IPS-15b (cell line): ENCODE measurements around the gene ATXN1.
"Not testable (repeated sequence)": the region's sequence is repeated elsewhere in the genome, so short reads cannot be mapped to it uniquely, and the experiment has no call there.

Experiments
- H3K27me3 ChIP-seq: one replicate; pipeline ENCODE4 v1.6.1; 2013; ENCODE audit warnings: low read length; ENCODE audit not compliant: control insufficient read depth, insufficient read depth
- H3K36me3 ChIP-seq: one replicate; pipeline ENCODE4 v1.6.1; 2013; ENCODE audit warnings: low read length; ENCODE audit not compliant: control insufficient read depth, insufficient read depth
- H3K4me1 ChIP-seq: one replicate; pipeline ENCODE4 v1.6.1; 2013; ENCODE audit warnings: mild to moderate bottlenecking, low read length; ENCODE audit not compliant: control insufficient read depth, insufficient read depth
- H3K4me3 ChIP-seq: one replicate; pipeline ENCODE4 v1.5.1; 2013; ENCODE audit warnings: low read depth, low read length
- H3K9ac ChIP-seq: one replicate; pipeline ENCODE4 v1.6.1; 2013; ENCODE audit warnings: low read depth, mild to moderate bottlenecking, low read length
- H3K9me3 ChIP-seq: one replicate; pipeline ENCODE4 v1.6.1; 2013; ENCODE audit warnings: mild to moderate bottlenecking, low read length; ENCODE audit not compliant: control insufficient read depth, insufficient read depth

The ATXN1 gene

DNA sequence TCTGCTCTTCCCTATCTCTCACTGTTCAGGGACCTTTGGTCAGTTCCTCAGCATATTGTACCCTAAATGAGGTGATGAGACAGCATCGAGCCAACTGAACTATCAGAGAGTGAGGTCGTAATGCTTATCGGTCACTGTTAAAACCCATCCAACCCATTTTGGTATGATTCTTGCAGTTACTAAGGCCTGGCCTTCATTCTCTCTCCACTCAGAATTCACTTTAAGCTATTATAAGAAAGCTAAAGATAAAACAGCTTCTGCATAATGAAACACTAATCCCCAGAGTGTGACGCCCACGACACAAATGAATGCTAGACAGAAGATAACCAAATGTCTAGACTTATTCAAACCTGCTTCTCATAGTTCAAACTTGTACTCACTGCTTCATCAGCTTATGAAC lies 347.1 kb downstream of the ATXN1 start:
- Histone ChIP-seq H3K9me3 (no peaks in the 10 kb centered on the region), H3K4me3 (no peak overlapping the region), H3K9ac (no peak overlapping the region), H3K36me3 (no peaks in the 10 kb centered on the region), H3K27me3 (no peaks in the 10 kb centered on the region), H3K4me1 (peaks cover 3% of the 10 kb centered on the region)

- Histone ChIP-seq H3K4me1 (peaks cover 3% of the 10 kb centered on the region), H3K9ac (no peak overlapping the region), H3K36me3 (no peaks in the 10 kb centered on the region), H3K9me3 (no peaks in the 10 kb centered on the region), H3K4me3 (no peak overlapping the region), H3K27me3 (no peaks in the 10 kb centered on the region)
Observed at GRCh38 chr6:16413399-16413798, 347.9 kb downstream of the ATXN1 start.

DNA sequence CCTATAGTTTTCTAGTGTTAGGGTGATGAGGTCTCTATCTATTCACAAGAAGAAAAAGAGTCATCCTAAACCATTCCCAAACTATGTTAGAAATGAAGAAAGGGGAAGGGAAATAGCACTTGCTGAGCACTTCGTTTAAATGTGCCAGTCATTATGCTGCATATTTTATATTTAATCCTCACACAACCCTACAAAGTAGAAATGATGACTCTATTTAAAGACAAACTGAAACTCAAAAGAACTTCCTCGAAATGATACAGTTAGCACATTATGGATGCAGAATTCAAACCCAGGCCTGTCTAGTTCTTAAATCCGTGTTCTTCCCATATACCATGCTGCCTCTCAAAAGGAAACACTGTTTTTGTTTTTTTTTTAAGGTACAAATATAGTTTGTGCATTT lies 348.3 kb downstream of the ATXN1 start:
- H3K36me3 ChIP-seq: no peaks in the 10 kb centered on the region
- no peaks in the 10 kb centered on the region for H3K27me3 ChIP-seq
- H3K4me3 ChIP-seq: no peak overlapping the region
- no peaks in the 10 kb centered on the region for H3K9me3 ChIP-seq
- peaks cover 3% of the 10 kb centered on the region for H3K4me1 ChIP-seq
- no peak overlapping the region for H3K9ac ChIP-seq

- peaks cover 3% of the 10 kb centered on the region for H3K4me1 ChIP-seq
Observed at GRCh38 chr6:16412171-16412570, 349.1 kb downstream of the ATXN1 start.

DNA sequence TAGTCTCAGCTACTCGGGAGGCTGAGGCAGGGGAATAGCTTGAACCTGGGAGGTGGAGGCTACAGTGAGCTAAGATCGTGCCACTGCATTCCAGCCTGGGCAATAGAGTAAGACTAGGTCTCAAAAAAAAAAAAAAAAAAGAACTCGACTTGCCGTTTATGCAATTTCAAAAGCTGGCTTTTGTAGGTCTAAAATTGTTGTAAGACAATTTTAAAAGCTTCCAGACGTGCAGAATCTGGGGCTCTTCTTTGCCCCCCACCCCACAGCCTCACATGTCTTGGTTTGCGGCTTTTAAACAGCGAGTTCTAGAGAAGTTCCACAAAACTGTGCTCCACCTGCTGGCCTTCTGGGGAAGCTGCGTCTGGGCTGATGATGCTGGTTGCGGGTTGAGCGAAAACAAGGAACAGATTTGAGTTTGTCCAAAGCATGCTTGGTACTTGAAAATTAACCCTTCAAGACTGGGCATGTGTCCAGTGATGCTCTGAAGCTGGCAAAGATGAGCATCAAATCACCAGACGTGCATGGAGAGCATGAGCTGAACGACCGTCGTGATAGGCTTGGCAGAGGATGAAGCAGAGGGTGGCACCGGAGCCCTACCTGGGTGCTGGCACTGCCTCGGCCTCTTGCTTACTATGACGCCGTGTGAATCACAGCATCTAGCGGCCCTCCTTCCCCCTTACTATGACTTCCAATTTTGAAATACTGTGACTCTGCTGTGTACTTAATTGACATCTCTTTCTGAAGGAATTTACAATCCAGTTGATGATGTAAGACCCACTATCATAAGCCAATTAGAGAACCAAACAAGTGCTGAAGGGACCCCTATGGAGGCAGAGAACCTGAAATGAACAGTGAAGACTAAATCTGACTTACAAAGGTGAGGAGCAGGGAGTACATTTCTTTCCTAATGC lies 351.5 kb downstream of the ATXN1 start:
- Histone ChIP-seq H3K36me3 (no peaks in the 10 kb centered on the region), H3K9me3 (no peaks in the 10 kb centered on the region), H3K4me1 (peaks cover 3% of the 10 kb centered on the region), H3K9ac (no peak overlapping the region), H3K4me3 (no peak overlapping the region), H3K27me3 (no peaks in the 10 kb centered on the region)

More at GRCh38 chr6:16412171-16412570, 349.1 kb downstream of the ATXN1 start:
- no peaks in the 10 kb centered on the region for H3K9me3 ChIP-seq
- no peak overlapping the region for H3K4me3 ChIP-seq
- no peak overlapping the region for H3K9ac ChIP-seq
- no peaks in the 10 kb centered on the region for H3K36me3 ChIP-seq
- H3K27me3 ChIP-seq: no peaks in the 10 kb centered on the region

DNA sequence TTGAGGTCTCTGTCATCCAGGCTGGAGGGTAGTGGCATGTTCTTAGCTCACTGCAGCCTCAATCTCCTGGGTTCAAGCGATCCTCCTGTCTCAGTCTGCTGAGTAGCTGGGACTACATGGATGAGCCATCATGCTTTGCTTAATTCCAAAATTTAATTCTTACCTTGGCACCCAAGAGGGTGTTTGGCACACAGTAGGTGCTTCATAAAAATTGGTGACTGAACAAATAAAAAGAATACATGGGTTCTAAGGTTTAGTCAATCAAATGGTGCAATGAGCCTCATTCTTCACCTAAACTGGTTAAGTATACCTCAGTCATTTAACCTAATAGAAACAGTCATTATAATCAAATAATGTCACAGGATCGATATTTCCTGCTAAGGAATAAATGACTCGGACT lies 352.5 kb downstream of the ATXN1 start:
- Histone ChIP-seq H3K9me3 (no peaks in the 10 kb centered on the region), H3K27me3 (no peaks in the 10 kb centered on the region), H3K4me1 (peaks cover 3% of the 10 kb centered on the region), H3K4me3 (no peak overlapping the region), H3K36me3 (no peaks in the 10 kb centered on the region), H3K9ac (no peak overlapping the region)

DNA sequence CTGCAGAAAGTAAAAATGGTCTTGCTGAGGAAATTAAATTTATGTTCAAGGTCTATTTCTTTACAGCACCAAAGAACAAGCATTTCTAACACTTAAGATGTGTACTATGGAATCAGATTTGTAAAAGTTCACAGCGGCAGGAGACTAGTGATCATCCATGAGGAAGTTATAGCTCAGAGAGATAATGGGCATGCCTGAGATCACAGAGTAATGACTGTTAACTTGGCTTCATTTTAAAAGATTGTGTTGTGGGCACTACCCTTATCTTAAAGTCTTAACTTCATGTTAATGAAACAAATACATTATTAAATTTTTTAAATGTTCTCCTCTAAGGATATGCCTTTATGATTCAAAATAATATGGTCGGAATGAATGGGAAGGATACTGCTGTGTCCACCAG lies 354.3 kb downstream of the ATXN1 start:
- Histone ChIP-seq H3K27me3 (no peaks in the 10 kb centered on the region), H3K9ac (no peak overlapping the region), H3K4me3 (no peak overlapping the region), H3K4me1 (peaks cover 3% of the 10 kb centered on the region), H3K9me3 (no peaks in the 10 kb centered on the region), H3K36me3 (no peaks in the 10 kb centered on the region)

DNA sequence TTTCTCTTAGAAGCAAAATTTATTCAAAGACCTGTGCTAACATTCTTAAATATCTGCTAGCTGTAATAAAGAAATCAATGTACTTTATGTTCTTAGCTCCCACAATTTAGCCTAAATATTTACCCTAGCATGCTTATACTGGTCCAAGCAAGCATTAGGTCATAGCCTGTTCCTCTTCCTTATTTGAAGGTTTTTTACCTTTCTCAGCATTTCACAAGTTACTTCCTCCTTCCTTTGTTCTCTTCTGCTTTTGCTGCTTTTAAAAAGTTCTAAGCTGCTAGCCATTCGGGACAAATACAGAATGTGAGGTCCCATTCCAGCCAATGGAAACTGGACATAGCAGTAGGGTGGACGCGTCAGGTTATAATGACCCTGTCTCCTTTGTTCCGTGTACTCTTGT lies 354.7 kb downstream of the ATXN1 start:
- not testable (repeated sequence) for H3K4me3 ChIP-seq, H3K4me1 ChIP-seq

GRCh38 chr6:16405375-16405774 lies 355.9 kb downstream of the ATXN1 start:
- Histone ChIP-seq H3K27me3 (no peaks in the 10 kb centered on the region), H3K36me3 (no peaks in the 10 kb centered on the region), H3K4me1 (peaks cover 3% of the 10 kb centered on the region), H3K4me3 (no peak overlapping the region), H3K9ac (no peak overlapping the region), H3K9me3 (no peaks in the 10 kb centered on the region)

More for the DNA sequence above, 354.7 kb downstream of the ATXN1 start:
- not testable (repeated sequence) for H3K36me3 ChIP-seq, H3K9me3 ChIP-seq, H3K9ac ChIP-seq, H3K27me3 ChIP-seq

DNA sequence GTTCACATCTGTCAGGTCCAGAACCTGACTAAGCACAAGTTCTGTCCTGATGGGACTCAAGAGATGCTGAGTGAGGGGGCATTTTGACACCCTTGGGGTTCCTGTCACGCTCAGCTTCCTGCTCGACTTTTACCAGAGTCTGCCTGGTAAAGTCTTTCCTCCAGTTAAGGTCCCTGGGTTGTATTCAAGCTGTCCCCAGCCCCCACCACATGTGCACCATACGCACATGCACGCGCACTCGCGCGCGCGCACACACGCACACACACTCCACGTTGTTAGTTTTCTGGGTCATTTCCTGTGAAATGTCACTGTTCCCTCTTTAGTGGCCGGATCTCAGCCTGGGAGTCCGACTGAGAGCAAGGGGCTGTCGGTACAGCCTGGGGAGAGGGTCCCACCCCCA lies 356.8 kb downstream of the ATXN1 start:
- Histone ChIP-seq H3K36me3 (no peaks in the 10 kb centered on the region), H3K4me3 (no peak overlapping the region), H3K9ac (no peak overlapping the region), H3K9me3 (no peaks in the 10 kb centered on the region), H3K4me1 (no peaks in the 10 kb centered on the region), H3K27me3 (no peaks in the 10 kb centered on the region)

DNA sequence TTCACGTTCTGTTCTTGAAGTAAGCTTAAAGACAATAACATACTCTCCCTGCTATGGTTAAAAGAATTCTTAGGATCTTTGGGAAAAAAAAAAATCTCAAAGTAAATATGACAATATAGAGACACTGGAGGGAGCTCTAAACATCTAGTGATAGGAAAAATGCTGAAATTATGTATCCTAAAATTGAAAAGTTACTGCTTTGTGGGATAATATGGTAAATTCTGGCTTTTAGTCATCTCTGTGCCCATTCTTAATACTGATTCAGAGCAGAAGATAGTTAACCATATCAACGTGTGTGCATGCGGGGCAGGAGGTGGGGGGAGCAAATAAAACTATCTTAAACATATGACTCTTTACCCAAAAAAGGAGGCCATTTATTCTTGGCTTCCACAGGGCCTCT lies 357.4 kb downstream of the ATXN1 start:
- Histone ChIP-seq H3K4me1 (no peaks in the 10 kb centered on the region), H3K27me3 (no peaks in the 10 kb centered on the region), H3K36me3 (no peaks in the 10 kb centered on the region), H3K9me3 (no peaks in the 10 kb centered on the region), H3K4me3 (no peak overlapping the region), H3K9ac (no peak overlapping the region)

DNA sequence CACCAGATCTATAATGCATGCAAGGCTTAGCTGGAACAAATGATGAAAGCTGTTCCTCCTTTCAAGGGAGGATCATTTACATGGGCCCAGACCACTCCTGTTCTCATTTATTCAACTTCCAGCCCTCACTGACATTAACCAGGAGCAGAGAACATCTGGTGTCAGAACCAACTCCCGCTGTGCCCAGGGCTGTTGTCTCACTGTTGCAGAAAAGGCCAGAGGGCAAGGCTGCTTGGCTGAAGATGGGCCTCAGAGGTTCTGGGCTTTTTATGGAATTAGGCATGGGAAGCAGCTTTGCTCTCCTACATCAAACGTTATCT lies 358.7 kb downstream of the ATXN1 start:
- no peaks in the 10 kb centered on the region for H3K9me3 ChIP-seq

More for the DNA sequence above, 358.7 kb downstream of the ATXN1 start:
- H3K9ac ChIP-seq: no peak overlapping the region
- H3K27me3 ChIP-seq: no peaks in the 10 kb centered on the region
- H3K4me3 ChIP-seq: no peak overlapping the region
- H3K36me3 ChIP-seq: no peaks in the 10 kb centered on the region
- no peaks in the 10 kb centered on the region for H3K4me1 ChIP-seq
